ENCODE data around the gene GREB1L. TPM values are rescaled to one million over a fixed set of nuclear protein-coding genes. Genes with fewer than 3 reads are reported as not detected.

The GREB1L gene
- total and polyA plus RNA-seq, 10 of the 15 experiments (the other 5 are each of a cell fraction or from before 2014, with no cell fraction given): under 0.01 to 0.11 (median 0.03) TPM; not detected in 1

DNA sequence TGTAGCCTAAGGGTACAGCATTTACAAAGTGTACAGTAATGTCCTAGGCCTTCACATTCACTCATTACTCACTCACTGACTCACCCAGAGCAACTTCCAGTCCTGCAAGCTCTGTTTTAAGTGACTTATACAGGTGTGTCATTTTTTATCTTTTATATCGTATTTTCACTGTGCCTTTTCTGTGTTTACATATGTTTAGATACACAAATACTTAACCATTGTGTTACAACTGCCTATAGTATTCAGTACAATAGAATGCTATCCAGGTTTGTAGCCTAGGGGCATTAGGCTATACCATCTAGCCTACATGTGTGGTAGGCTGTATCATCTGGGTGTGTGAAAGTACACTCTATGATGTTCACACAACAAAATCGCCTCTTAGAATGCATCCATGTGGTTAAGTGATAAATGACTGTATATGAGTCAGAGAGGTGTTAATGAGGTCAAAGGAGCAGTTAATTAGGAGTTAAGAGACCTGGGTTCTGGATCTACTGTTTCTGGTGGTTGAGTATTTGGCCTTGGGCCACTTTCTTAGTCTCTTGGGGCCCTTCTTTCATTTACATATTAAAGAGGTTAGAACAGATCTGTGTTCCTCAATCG, 149.1 kb downstream of the GREB1L start:
- FAIRE-seq: peak; percentile 72
- Histone ChIP-seq H3K9me3 (replicated peaks; ENCODE audit: control insufficient read depth, insufficient read depth, low read length) (no peaks in the 10 kb centered on the region), H4K20me1 (ENCODE audit: control insufficient read depth, insufficient read depth) (no peaks in the 10 kb centered on the region), H3K27ac (ENCODE audit: control insufficient read depth, insufficient read depth) (no peak overlapping the region), H2AFZ (ENCODE audit: control insufficient read depth, low read depth, low read length) (no peak overlapping the region), H3K4me1 (ENCODE audit: control insufficient read depth, insufficient read depth, low read length) (no peaks in the 10 kb centered on the region), H3K79me2 (ENCODE audit: control insufficient read depth, insufficient read depth, low read length) (no peaks in the 10 kb centered on the region), H3K4me2 (ENCODE audit: control insufficient read depth, insufficient read depth) (no peak overlapping the region), H3K36me3 (ENCODE audit: control insufficient read depth in 2 of 2, insufficient read depth in 2 of 2, low read length in 1 of 2) (no peaks in the 10 kb centered on the region), H3K27me3 (replicated peaks in 1 of 2; ENCODE audit: control insufficient read depth in 2 of 2, insufficient read depth in 2 of 2, low read length in 1 of 2) (no peaks in the 10 kb centered on the region), H3K9ac (ENCODE audit: control insufficient read depth, insufficient read depth, low read length) (no peak overlapping the region), H3K4me3 (no peak overlapping the region)
- in situ Hi-C loops (cut with MboI) (no loop called here), intact Hi-C loops (cut with micrococcal nuclease; ENCODE audit: unreplicated experiment) (loop anchor here (5.0 kb wide), 1 partner anchor 51 kb away; no protein-coding TSS in a partner anchor)
- SMC1A ChIA-PET (ENCODE audit: uncharacterized antibody, unreplicated experiment): no interaction called here
- CTCF ChIA-PET: no interaction called here
- WGBS (ENCODE audit: insufficient coverage, insufficient replicate concordance, low lambda C conversion rate, missing lambda C conversion rate): 2% methylated on average over 3 of the region's 3 CpGs
- RAD21 ChIA-PET (ENCODE audit: unreplicated experiment): no interaction called here
- ATAC-seq: peak; percentile 95
- BruUV-seq (replicated peaks): no TSS peak
- POLR2A ChIA-PET: no interaction called here
- peak; percentile 35 for DNase-seq (ENCODE audit: low read depth, low spot score)
- no peak for TF ChIP-seq TCF12 (IDR thresholded peaks at IDR 0.05; ENCODE audit: low read depth, low read length)
- no peak for TF ChIP-seq ZBED1 (IDR thresholded peaks at IDR 0.05; ENCODE audit: borderline replicate concordance)
- no peak for TF ChIP-seq BHLHE40 (IDR thresholded peaks at IDR 0.05; ENCODE audit: borderline replicate concordance in 1 of 2, low read depth in 2 of 2, low read length in 1 of 2)
- TF ChIP-seq EGR1 (IDR thresholded peaks at IDR 0.05; ENCODE audit: borderline replicate concordance in 1 of 2, low read depth in 2 of 2, low read length in 2 of 2): no peak
- TF ChIP-seq EP300 (IDR thresholded peaks at IDR 0.05; ENCODE audit: borderline replicate concordance in 1 of 2, control insufficient read depth in 1 of 2, low read depth in 2 of 2, low read length in 2 of 2): peak in 1 of 2 experiments; percentile 38; a peak in 1 of 4 replicates
- no peak for TF ChIP-seq RAD51 (IDR thresholded peaks at IDR 0.05)
- TF ChIP-seq ZZZ3 (IDR thresholded peaks at IDR 0.05; ENCODE audit: control insufficient read depth, insufficient read length, low read depth): no peak
- TF ChIP-seq, protein P1, sequence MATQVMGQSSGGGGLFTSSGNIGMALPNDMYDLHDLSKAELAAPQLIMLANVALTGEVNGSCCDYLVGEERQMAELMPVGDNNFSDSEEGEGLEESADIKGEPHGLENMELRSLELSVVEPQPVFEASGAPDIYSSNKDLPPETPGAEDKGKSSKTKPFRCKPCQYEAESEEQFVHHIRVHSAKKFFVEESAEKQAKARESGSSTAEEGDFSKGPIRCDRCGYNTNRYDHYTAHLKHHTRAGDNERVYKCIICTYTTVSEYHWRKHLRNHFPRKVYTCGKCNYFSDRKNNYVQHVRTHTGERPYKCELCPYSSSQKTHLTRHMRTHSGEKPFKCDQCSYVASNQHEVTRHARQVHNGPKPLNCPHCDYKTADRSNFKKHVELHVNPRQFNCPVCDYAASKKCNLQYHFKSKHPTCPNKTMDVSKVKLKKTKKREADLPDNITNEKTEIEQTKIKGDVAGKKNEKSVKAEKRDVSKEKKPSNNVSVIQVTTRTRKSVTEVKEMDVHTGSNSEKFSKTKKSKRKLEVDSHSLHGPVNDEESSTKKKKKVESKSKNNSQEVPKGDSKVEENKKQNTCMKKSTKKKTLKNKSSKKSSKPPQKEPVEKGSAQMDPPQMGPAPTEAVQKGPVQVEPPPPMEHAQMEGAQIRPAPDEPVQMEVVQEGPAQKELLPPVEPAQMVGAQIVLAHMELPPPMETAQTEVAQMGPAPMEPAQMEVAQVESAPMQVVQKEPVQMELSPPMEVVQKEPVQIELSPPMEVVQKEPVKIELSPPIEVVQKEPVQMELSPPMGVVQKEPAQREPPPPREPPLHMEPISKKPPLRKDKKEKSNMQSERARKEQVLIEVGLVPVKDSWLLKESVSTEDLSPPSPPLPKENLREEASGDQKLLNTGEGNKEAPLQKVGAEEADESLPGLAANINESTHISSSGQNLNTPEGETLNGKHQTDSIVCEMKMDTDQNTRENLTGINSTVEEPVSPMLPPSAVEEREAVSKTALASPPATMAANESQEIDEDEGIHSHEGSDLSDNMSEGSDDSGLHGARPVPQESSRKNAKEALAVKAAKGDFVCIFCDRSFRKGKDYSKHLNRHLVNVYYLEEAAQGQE (IDR thresholded peaks at IDR 0.05; ENCODE audit: low read depth, low read length): no peak
- TF ChIP-seq NR2C2 (IDR thresholded peaks at IDR 0.05; ENCODE audit: borderline replicate concordance, control insufficient read depth, insufficient read length, low read depth): no peak
- TF ChIP-seq FOXM1 (IDR thresholded peaks at IDR 0.05; ENCODE audit: low read depth, low read length): no peak
- TF ChIP-seq RBBP5 (conservative IDR thresholded peaks at IDR 0.05): no peak
- TF ChIP-seq POLR2AphosphoS2 (IDR thresholded peaks at IDR 0.05; ENCODE audit: low read depth, low read length): no peak
- no peak for TF ChIP-seq TAF1 (IDR thresholded peaks at IDR 0.05; ENCODE audit: borderline replicate concordance, low read depth, low read length)
- TF ChIP-seq, protein P2, sequence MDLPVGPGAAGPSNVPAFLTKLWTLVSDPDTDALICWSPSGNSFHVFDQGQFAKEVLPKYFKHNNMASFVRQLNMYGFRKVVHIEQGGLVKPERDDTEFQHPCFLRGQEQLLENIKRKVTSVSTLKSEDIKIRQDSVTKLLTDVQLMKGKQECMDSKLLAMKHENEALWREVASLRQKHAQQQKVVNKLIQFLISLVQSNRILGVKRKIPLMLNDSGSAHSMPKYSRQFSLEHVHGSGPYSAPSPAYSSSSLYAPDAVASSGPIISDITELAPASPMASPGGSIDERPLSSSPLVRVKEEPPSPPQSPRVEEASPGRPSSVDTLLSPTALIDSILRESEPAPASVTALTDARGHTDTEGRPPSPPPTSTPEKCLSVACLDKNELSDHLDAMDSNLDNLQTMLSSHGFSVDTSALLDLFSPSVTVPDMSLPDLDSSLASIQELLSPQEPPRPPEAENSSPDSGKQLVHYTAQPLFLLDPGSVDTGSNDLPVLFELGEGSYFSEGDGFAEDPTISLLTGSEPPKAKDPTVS (IDR thresholded peaks at IDR 0.05; ENCODE audit: low read depth, low read length): no peak
- TF ChIP-seq SRF (IDR thresholded peaks at IDR 0.05; ENCODE audit: low read depth in 2 of 2, low read length in 2 of 2): no peak
- peak; percentile 49; the same call in 1 of the 2 replicates for TF ChIP-seq DPF2 (IDR thresholded peaks at IDR 0.05)
- TF ChIP-seq, protein P3, sequence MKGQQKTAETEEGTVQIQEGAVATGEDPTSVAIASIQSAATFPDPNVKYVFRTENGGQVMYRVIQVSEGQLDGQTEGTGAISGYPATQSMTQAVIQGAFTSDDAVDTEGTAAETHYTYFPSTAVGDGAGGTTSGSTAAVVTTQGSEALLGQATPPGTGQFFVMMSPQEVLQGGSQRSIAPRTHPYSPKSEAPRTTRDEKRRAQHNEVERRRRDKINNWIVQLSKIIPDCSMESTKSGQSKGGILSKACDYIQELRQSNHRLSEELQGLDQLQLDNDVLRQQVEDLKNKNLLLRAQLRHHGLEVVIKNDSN (IDR thresholded peaks at IDR 0.05; ENCODE audit: borderline replicate concordance, extremely low read length, insufficient read depth, low read depth, low read length): no peak

All from GM12878 (cell line).